OCI-LY7 (cell line): ENCODE data around the gene IQSEC1.

Source experiments
- EZH2phosphoT487 ChIP-seq: fragments of 200-600 bp; sonication (generic); IDR thresholded peaks from 2 replicates; pipeline ENCODE4 v1.6.1; 2018; ENCODE audit warnings: low read depth, borderline replicate concordance, mild to moderate bottlenecking, mixed run types, antibody characterized with exemption, low read length, moderate library complexity, mixed read lengths
- TF ChIP-seq, protein P1 (sequence below): fragments of 200-600 bp; sonication (generic); conservative IDR thresholded peaks from 2 replicates; pipeline ENCODE4 v1.5.1; 2014; ENCODE audit warnings: mild to moderate bottlenecking, antibody characterized with exemption, low read length, moderate library complexity, mixed read lengths

DNA sequence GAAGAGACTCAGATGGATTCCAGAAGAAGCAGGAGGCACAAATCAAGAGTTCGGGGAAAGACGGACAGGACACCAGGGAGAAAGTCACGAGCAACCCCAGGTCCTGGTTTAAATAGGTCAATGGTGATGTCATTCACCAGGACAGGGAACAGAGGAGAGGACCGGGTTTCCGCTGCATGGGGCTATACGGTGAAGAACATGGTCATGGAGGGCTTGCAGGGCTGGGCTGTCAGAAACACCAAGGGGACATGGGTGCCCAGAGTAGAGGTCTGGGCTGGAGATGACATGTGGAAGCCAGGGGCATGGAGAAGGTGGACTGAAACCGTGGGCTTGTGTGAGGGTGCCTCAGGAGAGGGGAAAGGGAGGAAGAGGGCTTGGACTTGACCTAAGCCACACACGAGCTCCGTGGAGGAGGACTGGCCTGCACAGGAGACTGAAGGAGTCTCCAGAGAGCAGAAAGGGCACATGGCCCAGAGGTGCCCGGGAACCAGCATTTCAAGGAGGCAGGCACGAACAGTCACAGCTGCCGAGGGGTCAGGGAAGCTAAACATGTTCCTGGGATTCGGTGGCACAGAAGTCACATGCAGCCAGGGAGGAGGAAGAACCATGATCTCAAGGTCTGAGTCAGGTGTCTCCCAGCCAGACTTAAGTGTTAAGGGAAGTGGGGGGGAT lies 177.7 kb downstream of the IQSEC1 start:
- TF ChIP-seq, protein P1, sequence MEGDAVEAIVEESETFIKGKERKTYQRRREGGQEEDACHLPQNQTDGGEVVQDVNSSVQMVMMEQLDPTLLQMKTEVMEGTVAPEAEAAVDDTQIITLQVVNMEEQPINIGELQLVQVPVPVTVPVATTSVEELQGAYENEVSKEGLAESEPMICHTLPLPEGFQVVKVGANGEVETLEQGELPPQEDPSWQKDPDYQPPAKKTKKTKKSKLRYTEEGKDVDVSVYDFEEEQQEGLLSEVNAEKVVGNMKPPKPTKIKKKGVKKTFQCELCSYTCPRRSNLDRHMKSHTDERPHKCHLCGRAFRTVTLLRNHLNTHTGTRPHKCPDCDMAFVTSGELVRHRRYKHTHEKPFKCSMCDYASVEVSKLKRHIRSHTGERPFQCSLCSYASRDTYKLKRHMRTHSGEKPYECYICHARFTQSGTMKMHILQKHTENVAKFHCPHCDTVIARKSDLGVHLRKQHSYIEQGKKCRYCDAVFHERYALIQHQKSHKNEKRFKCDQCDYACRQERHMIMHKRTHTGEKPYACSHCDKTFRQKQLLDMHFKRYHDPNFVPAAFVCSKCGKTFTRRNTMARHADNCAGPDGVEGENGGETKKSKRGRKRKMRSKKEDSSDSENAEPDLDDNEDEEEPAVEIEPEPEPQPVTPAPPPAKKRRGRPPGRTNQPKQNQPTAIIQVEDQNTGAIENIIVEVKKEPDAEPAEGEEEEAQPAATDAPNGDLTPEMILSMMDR: no peak
- no peak for TF ChIP-seq EZH2phosphoT487
